Neural cell (in vitro differentiated cells): ENCODE measurements around the gene TMTC1.

Source experiments
- CTCF ChIP-seq: fragments of 450-650 bp; IDR thresholded peaks from 2 replicates; pipeline ENCODE4 v1.5.1; 2014; ENCODE audit warnings: antibody characterized with exemption, mild to moderate bottlenecking, moderate library complexity; ENCODE audit not compliant: poor library complexity, severe bottlenecking
- EP300 ChIP-seq: fragments of 450-650 bp; conservative IDR thresholded peaks from 2 replicates; pipeline ENCODE4 v1.6.1; 2014; ENCODE audit warnings: antibody characterized with exemption, mild to moderate bottlenecking, moderate library complexity; ENCODE audit not compliant: poor library complexity, severe bottlenecking
- EZH2 ChIP-seq: fragments of 200-600, 300-800 bp; shearing (Covaris generic), sonication (generic); IDR thresholded peaks from 2 replicates; pipeline ENCODE4 v1.6.1; 2014; ENCODE audit warnings: antibody characterized with exemption, low read length, borderline replicate concordance, mild to moderate bottlenecking; ENCODE audit not compliant: insufficient read depth, poor library complexity, severe bottlenecking
- MXI1 ChIP-seq: fragments of 450-650 bp; conservative IDR thresholded peaks from 2 replicates; pipeline ENCODE4 v1.6.1; 2014; ENCODE audit warnings: antibody characterized with exemption, mild to moderate bottlenecking; ENCODE audit not compliant: poor library complexity, severe bottlenecking
- POLR2AphosphoS5 ChIP-seq: IDR thresholded peaks from 2 replicates; pipeline ENCODE4 v1.6.1; 2012
- RAD21 ChIP-seq: fragments of 450-650 bp; conservative IDR thresholded peaks from 2 replicates; pipeline ENCODE4 v1.6.1; 2014; ENCODE audit warnings: antibody characterized with exemption, mild to moderate bottlenecking, moderate library complexity
- TAF1 ChIP-seq: IDR thresholded peaks from 2 replicates; pipeline ENCODE4 v1.6.1; 2012; ENCODE audit warnings: low read depth
- TF ChIP-seq, protein P1 (sequence below): IDR thresholded peaks from 2 replicates; pipeline ENCODE4 v1.6.1; 2012; ENCODE audit warnings: borderline replicate concordance

- TF ChIP-seq, protein P1, sequence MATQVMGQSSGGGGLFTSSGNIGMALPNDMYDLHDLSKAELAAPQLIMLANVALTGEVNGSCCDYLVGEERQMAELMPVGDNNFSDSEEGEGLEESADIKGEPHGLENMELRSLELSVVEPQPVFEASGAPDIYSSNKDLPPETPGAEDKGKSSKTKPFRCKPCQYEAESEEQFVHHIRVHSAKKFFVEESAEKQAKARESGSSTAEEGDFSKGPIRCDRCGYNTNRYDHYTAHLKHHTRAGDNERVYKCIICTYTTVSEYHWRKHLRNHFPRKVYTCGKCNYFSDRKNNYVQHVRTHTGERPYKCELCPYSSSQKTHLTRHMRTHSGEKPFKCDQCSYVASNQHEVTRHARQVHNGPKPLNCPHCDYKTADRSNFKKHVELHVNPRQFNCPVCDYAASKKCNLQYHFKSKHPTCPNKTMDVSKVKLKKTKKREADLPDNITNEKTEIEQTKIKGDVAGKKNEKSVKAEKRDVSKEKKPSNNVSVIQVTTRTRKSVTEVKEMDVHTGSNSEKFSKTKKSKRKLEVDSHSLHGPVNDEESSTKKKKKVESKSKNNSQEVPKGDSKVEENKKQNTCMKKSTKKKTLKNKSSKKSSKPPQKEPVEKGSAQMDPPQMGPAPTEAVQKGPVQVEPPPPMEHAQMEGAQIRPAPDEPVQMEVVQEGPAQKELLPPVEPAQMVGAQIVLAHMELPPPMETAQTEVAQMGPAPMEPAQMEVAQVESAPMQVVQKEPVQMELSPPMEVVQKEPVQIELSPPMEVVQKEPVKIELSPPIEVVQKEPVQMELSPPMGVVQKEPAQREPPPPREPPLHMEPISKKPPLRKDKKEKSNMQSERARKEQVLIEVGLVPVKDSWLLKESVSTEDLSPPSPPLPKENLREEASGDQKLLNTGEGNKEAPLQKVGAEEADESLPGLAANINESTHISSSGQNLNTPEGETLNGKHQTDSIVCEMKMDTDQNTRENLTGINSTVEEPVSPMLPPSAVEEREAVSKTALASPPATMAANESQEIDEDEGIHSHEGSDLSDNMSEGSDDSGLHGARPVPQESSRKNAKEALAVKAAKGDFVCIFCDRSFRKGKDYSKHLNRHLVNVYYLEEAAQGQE = no peak
- no peak for TF ChIP-seq CTCF
- TF ChIP-seq TAF1 = no peak
- TF ChIP-seq POLR2AphosphoS5 = no peak
- TF ChIP-seq EP300 = no peak
- no peak for TF ChIP-seq EZH2
- no peak for TF ChIP-seq MXI1
- no peak for TF ChIP-seq RAD21
Observed at GRCh38 chr12:29769162-29769858, 14.4 kb downstream of the TMTC1 start.
